Thymus (tissue), 11 donors: ENCODE data around the gene LIME1. TPM values are rescaled to one million over a fixed set of nuclear protein-coding genes. Genes with fewer than 3 reads are reported as not detected.

Experiments
- DNase-seq, 9 donors: peaks; one replicate each; pipeline ENCODE4 v3.0.0-alpha.2; 2013; ENCODE audit warnings: low spot score in 9 of 9, low read depth in 6 of 9, missing footprints in 1 of 9
- H3K27ac ChIP-seq, 2 donors: one replicate each; pipeline ENCODE4 v1.5.1; 2013; ENCODE audit warnings: control low read depth in 1 of 2, low read depth in 1 of 2, low read length in 1 of 2, mild to moderate bottlenecking in 1 of 2, moderate library complexity in 1 of 2
- H3K27me3 ChIP-seq, 2 donors: one replicate each; pipeline ENCODE4 v1.5.1; 2013; ENCODE audit warnings: low read length in 1 of 2; ENCODE audit not compliant: control insufficient read depth in 2 of 2, insufficient read depth in 1 of 2
- H3K36me3 ChIP-seq, 2 donors: one replicate each; pipeline ENCODE4 v1.5.1; 2013; ENCODE audit warnings: low read length in 1 of 2, mild to moderate bottlenecking in 1 of 2, moderate library complexity in 1 of 2; ENCODE audit not compliant: control insufficient read depth in 2 of 2, insufficient read depth in 2 of 2
- H3K4me1 ChIP-seq, 2 donors: one replicate each; pipeline ENCODE4 v1.5.1; 2013; ENCODE audit warnings: low read length in 2 of 2; ENCODE audit not compliant: control insufficient read depth in 2 of 2, insufficient read depth in 2 of 2
- H3K4me3 ChIP-seq, 2 donors: one replicate each; pipeline ENCODE4 v1.5.1; 2013; ENCODE audit warnings: low read length in 2 of 2, control low read depth in 1 of 2, mild to moderate bottlenecking in 1 of 2
- H3K9me3 ChIP-seq, 2 donors: one replicate each; pipeline ENCODE4 v1.5.1; 2013; ENCODE audit warnings: low read length in 1 of 2, mild to moderate bottlenecking in 1 of 2; ENCODE audit not compliant: control insufficient read depth in 2 of 2, insufficient read depth in 1 of 2
- WGBS: extraction: QIAGEN DNeasy Blood & Tissue Kit; methylation state at CpG from one replicate; pipeline ENCODE4 v1.1.7; 2013; 5-methylcytosine and 5-hydroxymethylcytosine counted together
- polyA plus RNA-seq: library from polyadenylated mRNA; stranded (reverse); fragments of 200-250 nt; gene quantifications from one replicate; pipeline ENCODE4 v1.2.3, GENCODE V29; 2013
- total RNA-seq: library from RNA; stranded (reverse); fragments of 120-200 nt; gene quantifications from one replicate; pipeline ENCODE4 v1.2.4, GENCODE V29; 2013
- donor health status: healthy.

The LIME1 gene
- total and polyA plus RNA-seq, 2 donors = 80.5 to 181 TPM

GRCh38 chr20:63751471-63752271, 15.2 kb downstream of the LIME1 start:
- Histone ChIP-seq H3K4me1 (peaks cover 5 to 29% of the 10 kb centered on the region in 2 donors), H3K9me3 (peaks cover 0 to 4% of the 10 kb centered on the region in 2 donors), H3K36me3 (no peaks in the 10 kb centered on the region), H3K4me3 (no peak overlapping the region), H3K27me3 (no peaks in the 10 kb centered on the region), H3K27ac (peak overlapping the region; percentile 55 to 83)
- no peak for DNase-seq
- 88% methylated on average over 42 of the region's 45 CpGs for WGBS

- Histone ChIP-seq H3K36me3 (no peaks in the 10 kb centered on the region), H3K27ac (no peak overlapping the region), H3K4me3 (no peak overlapping the region), H3K9me3 (peaks cover 0 to 4% of the 10 kb centered on the region in 2 donors), H3K4me1 (peaks cover 5 to 27% of the 10 kb centered on the region in 2 donors), H3K27me3 (no peaks in the 10 kb centered on the region)
- WGBS = 96% methylated on average over 50 of the region's 50 CpGs
- DNase-seq = no peak
These were observed 16.1 kb downstream of the LIME1 start for GRCh38 chr20:63752411-63753101.

DNA sequence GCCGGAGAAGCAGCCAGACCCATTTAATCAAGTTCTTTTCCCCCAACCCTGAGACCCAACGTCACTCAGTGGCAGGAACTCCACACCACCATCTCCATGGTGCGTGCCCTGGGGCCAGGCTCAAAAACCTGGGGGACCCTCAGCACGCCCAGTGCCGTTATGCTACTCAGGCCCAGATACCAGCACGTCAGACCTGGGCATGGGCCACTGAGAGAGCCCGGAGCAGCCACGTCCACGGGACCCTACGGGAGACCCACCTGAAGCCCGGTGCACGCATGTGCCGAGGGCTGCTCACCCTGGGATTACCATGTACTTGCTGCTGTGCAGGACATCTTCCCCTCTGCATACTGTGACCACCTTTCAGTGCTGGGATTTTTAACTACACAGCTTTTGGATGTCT, 16.9 kb downstream of the LIME1 start:
- Histone ChIP-seq H3K27me3 (no peaks in the 10 kb centered on the region), H3K27ac (no peak overlapping the region), H3K4me3 (no peak overlapping the region), H3K36me3 (no peaks in the 10 kb centered on the region), H3K4me1 (peaks cover 5 to 25% of the 10 kb centered on the region in 2 donors), H3K9me3 (peaks cover 0 to 4% of the 10 kb centered on the region in 2 donors)
- WGBS = 99% methylated on average over 13 of the region's 13 CpGs
- DNase-seq = no peak

- no peaks in the 10 kb centered on the region for H3K36me3 ChIP-seq
- H3K9me3 ChIP-seq = peaks cover 0 to 4% of the 10 kb centered on the region in 2 donors
- no peak overlapping the region for H3K27ac ChIP-seq
- 89% methylated on average over 16 of the region's 16 CpGs for WGBS
- H3K27me3 ChIP-seq = no peaks in the 10 kb centered on the region
- peaks cover 5 to 23% of the 10 kb centered on the region in 2 donors for H3K4me1 ChIP-seq
- no peak overlapping the region for H3K4me3 ChIP-seq
- DNase-seq = no peak
These were observed 17.5 kb downstream of the LIME1 start for GRCh38 chr20:63754008-63754407.

DNA sequence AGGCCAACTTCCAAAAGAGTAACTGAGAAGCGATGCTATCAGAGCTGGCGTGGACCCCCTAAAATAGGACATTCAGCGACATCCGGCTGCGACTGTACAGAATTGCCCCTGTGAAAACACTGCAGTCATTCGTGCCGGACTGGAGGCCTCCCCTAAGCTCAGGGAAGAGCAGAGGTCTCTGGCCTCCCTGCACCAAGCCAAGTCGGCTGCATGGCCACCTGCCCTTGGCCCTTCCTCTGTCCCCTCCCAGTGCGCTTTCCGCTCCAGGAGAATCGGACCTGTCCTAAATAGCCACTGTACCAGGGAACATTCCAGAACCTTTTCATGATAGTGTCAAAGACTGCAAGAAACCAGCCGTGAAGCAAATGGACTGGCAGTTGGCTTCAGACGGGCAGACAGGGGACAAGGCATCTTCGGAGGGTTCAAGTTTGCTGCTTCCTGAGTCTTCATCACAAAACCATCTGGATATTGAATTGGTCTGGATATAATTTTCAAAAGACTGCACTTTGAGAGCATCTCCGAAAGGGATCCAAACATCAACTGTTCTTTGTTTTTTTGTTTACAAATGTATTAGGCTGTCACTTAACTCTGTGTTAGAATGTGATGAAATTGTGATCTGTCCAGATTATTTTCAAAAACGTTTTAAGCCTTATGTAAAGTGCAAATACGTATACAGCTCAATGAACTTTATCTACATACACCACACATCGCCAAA, 19.6 kb downstream of the LIME1 start:
- Histone ChIP-seq H3K9me3 (no peaks in the 10 kb centered on the region), H3K27me3 (no peaks in the 10 kb centered on the region), H3K4me3 (no peak overlapping the region), H3K36me3 (no peaks in the 10 kb centered on the region), H3K4me1 (peaks cover 2 to 7% of the 10 kb centered on the region in 2 donors), H3K27ac (no peak overlapping the region)
- DNase-seq = no peak
- WGBS = 94% methylated on average over 18 of the region's 18 CpGs

DNA sequence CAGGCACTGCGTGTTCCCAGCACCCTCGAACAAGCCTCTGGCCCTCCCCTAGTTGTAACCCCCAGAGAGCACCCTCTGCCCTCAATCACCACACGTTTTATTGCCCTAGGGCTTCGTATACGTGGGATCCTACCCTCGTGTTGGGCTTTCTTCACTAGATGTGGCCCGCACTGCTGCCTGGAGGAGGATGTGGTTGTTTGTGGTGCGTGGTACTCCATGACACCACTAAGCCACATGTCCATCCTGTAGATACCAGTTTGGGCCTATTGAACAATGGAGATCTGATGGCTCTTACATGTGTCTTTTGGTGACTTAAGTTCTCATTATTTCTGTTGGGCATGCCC, 20.2 kb downstream of the LIME1 start:
- H3K27me3 ChIP-seq = no peaks in the 10 kb centered on the region
- no peak overlapping the region for H3K27ac ChIP-seq
- H3K9me3 ChIP-seq = no peaks in the 10 kb centered on the region
- H3K4me3 ChIP-seq = no peak overlapping the region
- 21% methylated on average over 8 of the region's 8 CpGs for WGBS
- no peaks in the 10 kb centered on the region for H3K36me3 ChIP-seq
- DNase-seq = no peak
- H3K4me1 ChIP-seq = peaks cover 0 to 3% of the 10 kb centered on the region in 2 donors

- 98% methylated on average over 7 of the region's 7 CpGs for WGBS
- H3K36me3 ChIP-seq = no peaks in the 10 kb centered on the region
- no peak overlapping the region for H3K4me3 ChIP-seq
- H3K9me3 ChIP-seq = no peaks in the 10 kb centered on the region
- H3K4me1 ChIP-seq = no peaks in the 10 kb centered on the region
- no peaks in the 10 kb centered on the region for H3K27me3 ChIP-seq
- H3K27ac ChIP-seq = no peak overlapping the region
- DNase-seq = no peak
These were observed 21.7 kb downstream of the LIME1 start for GRCh38 chr20:63758152-63758551.

GRCh38 chr20:63759377-63759901, 23.0 kb downstream of the LIME1 start:
- 98% methylated on average over 7 of the region's 7 CpGs for WGBS
- no peaks in the 10 kb centered on the region for H3K27me3 ChIP-seq
- H3K4me3 ChIP-seq = no peak overlapping the region
- no peaks in the 10 kb centered on the region for H3K9me3 ChIP-seq
- no peaks in the 10 kb centered on the region for H3K4me1 ChIP-seq
- no peak for DNase-seq
- H3K36me3 ChIP-seq = no peaks in the 10 kb centered on the region
- H3K27ac ChIP-seq = no peak overlapping the region
